Thymus (tissue), 11 donors: ENCODE data around the gene ECEL1. TPM values are rescaled to one million over a fixed set of nuclear protein-coding genes. Genes with fewer than 3 reads are reported as not detected.
A peak's percentile ranks its signal among the peaks of the same experiment; 100 is the strongest.

Experiments used
- DNase-seq, 9 donors: peaks; one replicate each; pipeline ENCODE4 v3.0.0-alpha.2; 2013; ENCODE audit warnings: low spot score in 9 of 9, low read depth in 6 of 9, missing footprints in 1 of 9
- H3K27ac ChIP-seq, 2 donors: one replicate each; pipeline ENCODE4 v1.5.1; 2013; ENCODE audit warnings: control low read depth in 1 of 2, low read depth in 1 of 2, low read length in 1 of 2, mild to moderate bottlenecking in 1 of 2, moderate library complexity in 1 of 2
- H3K27me3 ChIP-seq, 2 donors: one replicate each; pipeline ENCODE4 v1.5.1; 2013; ENCODE audit warnings: low read length in 1 of 2; ENCODE audit not compliant: control insufficient read depth in 2 of 2, insufficient read depth in 1 of 2
- H3K36me3 ChIP-seq, 2 donors: one replicate each; pipeline ENCODE4 v1.5.1; 2013; ENCODE audit warnings: low read length in 1 of 2, mild to moderate bottlenecking in 1 of 2, moderate library complexity in 1 of 2; ENCODE audit not compliant: control insufficient read depth in 2 of 2, insufficient read depth in 2 of 2
- H3K4me1 ChIP-seq, 2 donors: one replicate each; pipeline ENCODE4 v1.5.1; 2013; ENCODE audit warnings: low read length in 2 of 2; ENCODE audit not compliant: control insufficient read depth in 2 of 2, insufficient read depth in 2 of 2
- H3K4me3 ChIP-seq, 2 donors: one replicate each; pipeline ENCODE4 v1.5.1; 2013; ENCODE audit warnings: low read length in 2 of 2, control low read depth in 1 of 2, mild to moderate bottlenecking in 1 of 2
- H3K9me3 ChIP-seq, 2 donors: one replicate each; pipeline ENCODE4 v1.5.1; 2013; ENCODE audit warnings: low read length in 1 of 2, mild to moderate bottlenecking in 1 of 2; ENCODE audit not compliant: control insufficient read depth in 2 of 2, insufficient read depth in 1 of 2
- WGBS: extraction: QIAGEN DNeasy Blood & Tissue Kit; methylation state at CpG from one replicate; pipeline ENCODE4 v1.1.7; 2013; 5-methylcytosine and 5-hydroxymethylcytosine counted together
- polyA plus RNA-seq: library from polyadenylated mRNA; stranded (reverse); fragments of 200-250 nt; gene quantifications from one replicate; pipeline ENCODE4 v1.2.3, GENCODE V29; 2013
- total RNA-seq: library from RNA; stranded (reverse); fragments of 120-200 nt; gene quantifications from one replicate; pipeline ENCODE4 v1.2.4, GENCODE V29; 2013
- donor health status: healthy.

The ECEL1 gene
- total and polyA plus RNA-seq, 2 donors = 0.28 to 1.7 TPM

GRCh38 chr2:232503809-232504323, 16.2 kb upstream of the ECEL1 start:
- Histone ChIP-seq H3K4me3 (no peak overlapping the region), H3K27ac (no peak overlapping the region), H3K4me1 (peaks cover 0 to 4% of the 10 kb centered on the region in 2 donors), H3K27me3 (peaks cover 48 to 98% of the 10 kb centered on the region in 2 donors), H3K36me3 (no peaks in the 10 kb centered on the region), H3K9me3 (no peaks in the 10 kb centered on the region)
- DNase-seq = no peak
- WGBS = 18% methylated on average over 16 of the region's 16 CpGs

GRCh38 chr2:232502911-232503808, 15.5 kb upstream of the ECEL1 start:
- Histone ChIP-seq H3K9me3 (no peaks in the 10 kb centered on the region), H3K4me1 (peaks cover 0 to 4% of the 10 kb centered on the region in 2 donors), H3K36me3 (no peaks in the 10 kb centered on the region), H3K27me3 (peaks cover 48 to 94% of the 10 kb centered on the region in 2 donors), H3K27ac (no peak overlapping the region), H3K4me3 (peak overlapping the region in 1 of 2 donors; percentile 35)
- DNase-seq = no peak
- 2% methylated on average over 75 of the region's 75 CpGs for WGBS

- Histone ChIP-seq H3K27me3 (peaks cover 48 to 94% of the 10 kb centered on the region in 2 donors), H3K9me3 (no peaks in the 10 kb centered on the region), H3K27ac (no peak overlapping the region), H3K4me3 (peak overlapping the region in 1 of 2 donors; percentile 15), H3K4me1 (peaks cover 0 to 4% of the 10 kb centered on the region in 2 donors), H3K36me3 (no peaks in the 10 kb centered on the region)
- WGBS = 11% methylated on average over 20 of the region's 21 CpGs
- no peak for DNase-seq
Observed at GRCh38 chr2:232502511-232502910, 14.9 kb upstream of the ECEL1 start.

DNA sequence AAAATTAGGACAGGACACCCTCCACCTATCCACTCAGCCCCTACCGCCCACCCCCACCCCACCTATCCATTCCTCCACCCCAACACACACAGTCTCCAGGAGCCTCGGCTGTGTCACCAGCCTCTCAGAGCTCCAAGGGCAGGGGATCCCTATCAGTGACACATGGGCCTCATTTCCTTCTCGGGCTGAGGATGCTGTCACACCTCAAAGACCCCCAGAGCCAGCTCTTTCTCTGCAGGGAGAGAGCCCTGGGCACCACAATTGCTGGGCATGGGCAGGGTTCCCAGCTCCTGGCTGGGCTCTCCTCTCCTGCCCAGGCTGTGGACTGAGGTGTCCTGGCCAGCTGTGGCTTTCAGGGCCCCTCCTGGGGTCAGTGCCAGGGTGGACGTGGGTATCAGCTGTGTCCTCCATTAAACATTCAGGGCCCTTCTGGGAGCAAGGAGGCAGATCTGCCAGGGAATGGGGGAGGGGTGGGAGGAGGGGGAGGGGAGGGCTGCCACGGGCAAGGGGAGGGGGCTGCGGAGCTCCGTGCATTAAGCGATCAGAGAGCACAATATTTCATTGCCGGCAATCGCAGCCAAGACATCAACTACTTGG, 14.3 kb upstream of the ECEL1 start:
- Histone ChIP-seq H3K4me1 (peaks cover 0 to 4% of the 10 kb centered on the region in 2 donors), H3K27ac (no peak overlapping the region), H3K36me3 (no peaks in the 10 kb centered on the region), H3K9me3 (no peaks in the 10 kb centered on the region), H3K27me3 (peaks cover 48 to 94% of the 10 kb centered on the region in 2 donors), H3K4me3 (no peak overlapping the region)
- no peak for DNase-seq
- WGBS = 59% methylated on average over 10 of the region's 10 CpGs

GRCh38 chr2:232501331-232501771, 13.7 kb upstream of the ECEL1 start:
- Histone ChIP-seq H3K27ac (no peak overlapping the region), H3K36me3 (no peaks in the 10 kb centered on the region), H3K4me3 (no peak overlapping the region), H3K27me3 (peaks cover 44 to 92% of the 10 kb centered on the region in 2 donors), H3K9me3 (no peaks in the 10 kb centered on the region), H3K4me1 (peaks cover 0 to 4% of the 10 kb centered on the region in 2 donors)
- 92% methylated on average over 9 of the region's 9 CpGs for WGBS
- DNase-seq = no peak

GRCh38 chr2:232498452-232498851, 10.8 kb upstream of the ECEL1 start:
- no peaks in the 10 kb centered on the region for H3K36me3 ChIP-seq
- peaks cover 0 to 4% of the 10 kb centered on the region in 2 donors for H3K4me1 ChIP-seq
- no peak overlapping the region for H3K4me3 ChIP-seq
- no peak overlapping the region for H3K27ac ChIP-seq
- WGBS = 98% methylated on average over 3 of the region's 3 CpGs
- H3K27me3 ChIP-seq = peaks cover 23 to 82% of the 10 kb centered on the region in 2 donors
- H3K9me3 ChIP-seq = no peaks in the 10 kb centered on the region
- DNase-seq = no peak

GRCh38 chr2:232497348-232497747, 9.7 kb upstream of the ECEL1 start:
- no peak overlapping the region for H3K4me3 ChIP-seq
- 93% methylated on average over 13 of the region's 13 CpGs for WGBS
- no peaks in the 10 kb centered on the region for H3K9me3 ChIP-seq
- H3K36me3 ChIP-seq = no peaks in the 10 kb centered on the region
- no peak overlapping the region for H3K27ac ChIP-seq
- no peak for DNase-seq
- H3K4me1 ChIP-seq = peaks cover 0 to under 1% of the 10 kb centered on the region in 2 donors
- H3K27me3 ChIP-seq = peaks cover 14 to 81% of the 10 kb centered on the region in 2 donors

- H3K27ac ChIP-seq = no peak overlapping the region
- H3K4me1 ChIP-seq = no peaks in the 10 kb centered on the region
- H3K9me3 ChIP-seq = no peaks in the 10 kb centered on the region
- H3K4me3 ChIP-seq = no peak overlapping the region
- DNase-seq = no peak
- WGBS = 87% methylated on average over 20 of the region's 20 CpGs
- no peaks in the 10 kb centered on the region for H3K36me3 ChIP-seq
- peaks cover 7 to 75% of the 10 kb centered on the region in 2 donors for H3K27me3 ChIP-seq
Observed at GRCh38 chr2:232496501-232497270, 9.1 kb upstream of the ECEL1 start.
